Measurements from ENCODE around the gene ANKFY1. TPM values are rescaled to one million over a fixed set of nuclear protein-coding genes. Genes with fewer than 3 reads are reported as not detected.

The ANKFY1 gene
- total RNA-seq, 1 donor from 2014 or later = 70.3 TPM

DNA sequence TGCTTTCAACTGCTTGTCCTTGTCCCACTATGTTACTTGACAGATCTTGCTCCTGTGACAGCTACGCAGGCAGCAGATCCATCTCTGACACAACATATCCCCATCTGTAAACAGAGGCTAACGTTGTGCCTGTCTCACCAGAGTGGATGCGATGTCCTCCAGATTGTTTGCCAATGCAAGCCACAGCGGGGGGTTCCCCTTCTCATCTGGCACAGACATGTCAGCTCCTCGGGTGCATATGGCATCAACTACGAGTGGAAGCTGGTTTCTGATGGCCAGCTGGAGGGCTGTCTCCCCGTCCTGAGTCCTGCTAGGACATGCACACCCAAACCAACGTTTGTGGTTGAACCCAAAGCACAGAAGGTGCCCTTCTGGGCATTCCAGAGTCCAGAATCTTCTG lies 81.7 kb downstream of the ANKFY1 start:
- intact Hi-C loops (cut with DNase I) = no loop called here
- Histone ChIP-seq H3K27ac (no peak overlapping the region), H3K36me3 (peaks cover 98% of the 10 kb centered on the region), H3K9me3 (no peaks in the 10 kb centered on the region), H3K4me3 (no peak overlapping the region), H3K27me3 (ENCODE audit: low read depth) (no peaks in the 10 kb centered on the region), H3K4me1 (no peaks in the 10 kb centered on the region)
- ATAC-seq (no peak), DNase-seq (no peak)
- TF ChIP-seq CTCF (IDR thresholded peaks at IDR 0.05) = no peak

- no peak for DNase-seq
- ATAC-seq = no peak
- Histone ChIP-seq H3K4me3 (no peak overlapping the region), H3K27me3 (ENCODE audit: low read depth) (no peaks in the 10 kb centered on the region), H3K36me3 (peaks cover 98% of the 10 kb centered on the region), H3K9me3 (no peaks in the 10 kb centered on the region), H3K4me1 (no peaks in the 10 kb centered on the region), H3K27ac (no peak overlapping the region)
- intact Hi-C loops (cut with DNase I) = no loop called here
- no peak for TF ChIP-seq CTCF (IDR thresholded peaks at IDR 0.05)
Observed at GRCh38 chr17:4180791-4181190, 83.0 kb downstream of the ANKFY1 start.

DNA sequence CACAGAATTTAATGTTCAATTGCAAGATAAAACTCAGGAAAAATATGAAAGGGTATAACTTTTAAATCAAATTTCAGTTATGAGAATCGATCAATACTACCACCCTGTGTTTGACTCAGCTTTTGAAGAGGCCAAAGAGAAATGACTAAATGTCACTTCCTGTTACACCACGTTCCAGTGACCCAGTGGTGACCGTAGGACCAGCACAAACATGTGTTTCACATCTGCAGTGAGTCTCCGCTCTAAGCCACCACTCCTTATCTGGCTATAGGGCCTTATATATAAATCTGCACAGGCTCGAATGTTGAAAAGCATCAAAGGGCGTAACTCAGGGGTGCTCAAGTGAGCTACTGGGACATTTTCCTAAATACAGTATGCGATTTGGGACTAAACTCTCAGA lies 84.7 kb downstream of the ANKFY1 start:
- DNase-seq (no peak), ATAC-seq (no peak)
- intact Hi-C loops (cut with DNase I) = no loop called here
- H3K36me3 ChIP-seq = peaks cover 98% of the 10 kb centered on the region
- no peaks in the 10 kb centered on the region for H3K27me3 ChIP-seq (ENCODE audit: low read depth)
- no peak overlapping the region for H3K4me3 ChIP-seq
- TF ChIP-seq CTCF (IDR thresholded peaks at IDR 0.05) = no peak
- no peaks in the 10 kb centered on the region for H3K9me3 ChIP-seq
- no peaks in the 10 kb centered on the region for H3K4me1 ChIP-seq
- H3K27ac ChIP-seq = no peak overlapping the region

GRCh38 chr17:4178651-4179050 lies 85.1 kb downstream of the ANKFY1 start:
- Histone ChIP-seq H3K9me3 (no peaks in the 10 kb centered on the region), H3K27ac (no peak overlapping the region), H3K27me3 (ENCODE audit: low read depth) (no peaks in the 10 kb centered on the region), H3K4me3 (no peak overlapping the region), H3K36me3 (peaks cover 98% of the 10 kb centered on the region), H3K4me1 (no peaks in the 10 kb centered on the region)
- no peak for DNase-seq
- intact Hi-C loops (cut with DNase I) = no loop called here
- no peak for ATAC-seq
- TF ChIP-seq CTCF (IDR thresholded peaks at IDR 0.05) = no peak

DNA sequence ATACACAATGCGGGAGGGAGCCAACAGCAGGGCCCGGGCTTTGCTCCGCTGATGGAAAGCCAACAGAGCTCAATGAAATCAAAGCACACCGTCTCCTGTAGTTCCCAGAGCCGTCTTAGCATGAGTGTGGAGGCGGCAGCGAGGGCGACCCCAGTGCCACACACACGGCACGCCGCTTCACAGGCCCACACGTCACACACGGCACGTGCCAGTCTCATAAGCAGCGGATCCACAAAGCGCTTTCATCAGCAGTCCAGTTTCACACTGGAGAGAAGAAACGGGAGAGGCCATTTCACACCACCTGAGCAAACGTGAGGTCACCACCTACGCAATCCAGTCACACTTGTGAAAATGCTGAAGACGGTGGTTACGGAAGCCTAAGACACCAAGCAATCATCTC lies 86.0 kb downstream of the ANKFY1 start:
- Histone ChIP-seq H3K4me1 (no peaks in the 10 kb centered on the region), H3K27me3 (ENCODE audit: low read depth) (no peaks in the 10 kb centered on the region), H3K9me3 (no peaks in the 10 kb centered on the region), H3K36me3 (peaks cover 98% of the 10 kb centered on the region), H3K4me3 (no peak overlapping the region), H3K27ac (no peak overlapping the region)
- intact Hi-C loops (cut with DNase I) = no loop called here
- ATAC-seq (no peak), DNase-seq (no peak)
- TF ChIP-seq CTCF (IDR thresholded peaks at IDR 0.05) = no peak

All from lower lobe of right lung (tissue), 2 donors.